ENCODE results near the gene GOT2.
"Not testable (repeated sequence)": the region's sequence is repeated elsewhere in the genome, so short reads cannot be mapped to it uniquely, and the experiment has no call there.

GOT2 gene

DNA sequence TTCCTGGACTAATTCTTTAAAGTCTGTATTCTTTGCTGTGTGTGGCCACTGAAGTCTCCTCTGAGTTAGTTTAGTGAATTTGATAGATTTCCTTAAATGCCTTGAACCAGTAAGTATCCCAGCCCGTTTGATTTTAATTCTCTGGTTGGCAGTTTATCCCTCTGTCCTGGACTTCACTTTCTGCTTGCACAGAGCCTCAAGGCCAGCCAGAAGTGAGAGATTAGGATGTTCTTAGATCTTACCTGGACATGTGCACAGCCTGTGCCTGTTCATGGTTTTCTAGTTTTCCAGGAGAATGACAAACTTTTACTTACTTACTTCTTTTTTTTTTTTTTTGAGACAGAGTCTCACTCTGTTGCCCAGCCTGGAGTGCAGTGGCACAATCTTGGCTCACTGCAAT lies 38.7 kb downstream of the GOT2 start:
- Histone ChIP-seq H3K27ac (replicated peaks) (no peak overlapping the region), H3K27me3 (ENCODE audit: insufficient read depth, poor library complexity, severe bottlenecking) (no peaks in the 10 kb centered on the region), H3K4me3 (replicated peaks; ENCODE audit: insufficient read depth, low read length) (no peak overlapping the region)
- no peak for TF ChIP-seq POLR2AphosphoS5 (IDR thresholded peaks at IDR 0.05; ENCODE audit: low read depth)
- TF ChIP-seq, protein P1, sequence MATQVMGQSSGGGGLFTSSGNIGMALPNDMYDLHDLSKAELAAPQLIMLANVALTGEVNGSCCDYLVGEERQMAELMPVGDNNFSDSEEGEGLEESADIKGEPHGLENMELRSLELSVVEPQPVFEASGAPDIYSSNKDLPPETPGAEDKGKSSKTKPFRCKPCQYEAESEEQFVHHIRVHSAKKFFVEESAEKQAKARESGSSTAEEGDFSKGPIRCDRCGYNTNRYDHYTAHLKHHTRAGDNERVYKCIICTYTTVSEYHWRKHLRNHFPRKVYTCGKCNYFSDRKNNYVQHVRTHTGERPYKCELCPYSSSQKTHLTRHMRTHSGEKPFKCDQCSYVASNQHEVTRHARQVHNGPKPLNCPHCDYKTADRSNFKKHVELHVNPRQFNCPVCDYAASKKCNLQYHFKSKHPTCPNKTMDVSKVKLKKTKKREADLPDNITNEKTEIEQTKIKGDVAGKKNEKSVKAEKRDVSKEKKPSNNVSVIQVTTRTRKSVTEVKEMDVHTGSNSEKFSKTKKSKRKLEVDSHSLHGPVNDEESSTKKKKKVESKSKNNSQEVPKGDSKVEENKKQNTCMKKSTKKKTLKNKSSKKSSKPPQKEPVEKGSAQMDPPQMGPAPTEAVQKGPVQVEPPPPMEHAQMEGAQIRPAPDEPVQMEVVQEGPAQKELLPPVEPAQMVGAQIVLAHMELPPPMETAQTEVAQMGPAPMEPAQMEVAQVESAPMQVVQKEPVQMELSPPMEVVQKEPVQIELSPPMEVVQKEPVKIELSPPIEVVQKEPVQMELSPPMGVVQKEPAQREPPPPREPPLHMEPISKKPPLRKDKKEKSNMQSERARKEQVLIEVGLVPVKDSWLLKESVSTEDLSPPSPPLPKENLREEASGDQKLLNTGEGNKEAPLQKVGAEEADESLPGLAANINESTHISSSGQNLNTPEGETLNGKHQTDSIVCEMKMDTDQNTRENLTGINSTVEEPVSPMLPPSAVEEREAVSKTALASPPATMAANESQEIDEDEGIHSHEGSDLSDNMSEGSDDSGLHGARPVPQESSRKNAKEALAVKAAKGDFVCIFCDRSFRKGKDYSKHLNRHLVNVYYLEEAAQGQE (IDR thresholded peaks at IDR 0.05; ENCODE audit: insufficient replicate concordance, low read depth): no peak
- TF ChIP-seq, protein P2, sequence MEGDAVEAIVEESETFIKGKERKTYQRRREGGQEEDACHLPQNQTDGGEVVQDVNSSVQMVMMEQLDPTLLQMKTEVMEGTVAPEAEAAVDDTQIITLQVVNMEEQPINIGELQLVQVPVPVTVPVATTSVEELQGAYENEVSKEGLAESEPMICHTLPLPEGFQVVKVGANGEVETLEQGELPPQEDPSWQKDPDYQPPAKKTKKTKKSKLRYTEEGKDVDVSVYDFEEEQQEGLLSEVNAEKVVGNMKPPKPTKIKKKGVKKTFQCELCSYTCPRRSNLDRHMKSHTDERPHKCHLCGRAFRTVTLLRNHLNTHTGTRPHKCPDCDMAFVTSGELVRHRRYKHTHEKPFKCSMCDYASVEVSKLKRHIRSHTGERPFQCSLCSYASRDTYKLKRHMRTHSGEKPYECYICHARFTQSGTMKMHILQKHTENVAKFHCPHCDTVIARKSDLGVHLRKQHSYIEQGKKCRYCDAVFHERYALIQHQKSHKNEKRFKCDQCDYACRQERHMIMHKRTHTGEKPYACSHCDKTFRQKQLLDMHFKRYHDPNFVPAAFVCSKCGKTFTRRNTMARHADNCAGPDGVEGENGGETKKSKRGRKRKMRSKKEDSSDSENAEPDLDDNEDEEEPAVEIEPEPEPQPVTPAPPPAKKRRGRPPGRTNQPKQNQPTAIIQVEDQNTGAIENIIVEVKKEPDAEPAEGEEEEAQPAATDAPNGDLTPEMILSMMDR (IDR thresholded peaks at IDR 0.05; ENCODE audit: insufficient read depth, low read length): no peak
- TF ChIP-seq SPI1 (IDR thresholded peaks at IDR 0.05; ENCODE audit: borderline replicate concordance, low read depth): no peak
- DNase-seq (ENCODE audit: low read depth in 1 of 2, low spot score in 1 of 2): no peak

DNA sequence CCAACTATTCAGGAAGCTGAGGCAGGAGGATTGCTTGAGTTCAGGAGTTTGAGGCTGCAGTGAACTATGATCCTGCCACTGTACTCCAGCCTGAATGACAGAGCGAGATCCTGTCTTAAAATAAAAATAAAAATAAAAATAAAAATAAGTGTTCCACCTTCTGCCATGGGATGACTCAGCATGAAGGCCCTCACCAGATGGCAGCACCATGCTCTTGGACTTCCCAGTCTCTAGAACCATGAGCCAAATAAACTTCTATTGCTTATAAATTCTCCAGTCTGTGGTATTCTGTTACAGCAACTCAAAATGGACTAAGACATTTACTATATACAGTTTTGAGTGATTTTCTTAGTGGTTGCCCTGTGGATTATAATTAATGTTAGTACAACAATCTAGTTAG lies 41.7 kb downstream of the GOT2 start:
- Histone ChIP-seq H3K27me3 (ENCODE audit: insufficient read depth, poor library complexity, severe bottlenecking) (no peaks in the 10 kb centered on the region), H3K4me3 (replicated peaks; ENCODE audit: insufficient read depth, low read length) (no peak overlapping the region), H3K27ac (replicated peaks) (no peak overlapping the region)
- TF ChIP-seq SPI1 (IDR thresholded peaks at IDR 0.05; ENCODE audit: borderline replicate concordance, low read depth): no peak
- TF ChIP-seq GABPA (IDR thresholded peaks at IDR 0.05; ENCODE audit: low read depth): no peak
- TF ChIP-seq, protein P2 (IDR thresholded peaks at IDR 0.05; ENCODE audit: insufficient read depth, low read length): no peak
- TF ChIP-seq POLR2AphosphoS5 (IDR thresholded peaks at IDR 0.05; ENCODE audit: low read depth): no peak
- TF ChIP-seq, protein P1 (IDR thresholded peaks at IDR 0.05; ENCODE audit: insufficient replicate concordance, low read depth): no peak
- DNase-seq (ENCODE audit: low read depth in 1 of 2, low spot score in 1 of 2): no peak

DNA sequence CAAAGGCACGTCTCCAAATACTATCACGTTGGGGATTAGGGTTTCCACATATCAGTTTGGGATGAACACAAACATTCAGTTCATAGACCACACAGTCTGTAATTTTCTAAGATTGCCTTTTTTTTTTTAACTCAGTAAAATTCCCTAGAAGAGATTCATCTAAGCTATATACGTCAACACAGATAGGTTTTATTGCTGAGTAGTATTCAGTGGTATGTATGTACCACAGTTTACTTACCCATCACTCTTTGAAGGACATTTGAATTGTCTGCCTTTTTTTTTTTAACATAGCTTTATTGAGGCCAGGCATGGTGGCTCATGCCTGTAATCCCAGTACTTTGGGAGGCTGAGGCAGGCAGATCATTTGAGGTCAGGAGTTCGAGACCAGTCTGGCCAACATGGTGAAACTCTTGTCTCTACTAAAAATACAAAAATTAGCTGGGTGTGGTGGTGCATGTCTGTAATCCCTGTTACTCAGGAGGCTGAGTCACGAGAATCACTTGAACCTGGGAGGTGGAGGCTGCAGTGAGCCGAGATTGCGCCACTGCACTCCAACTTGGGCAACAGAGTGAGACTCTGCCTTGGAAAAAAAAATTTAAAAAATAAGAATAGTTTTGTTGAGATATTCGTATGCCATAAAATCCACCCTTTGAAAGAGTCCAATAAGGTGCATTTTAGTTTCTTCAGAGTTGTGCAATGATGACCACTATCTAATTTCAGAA lies 47.0 kb downstream of the GOT2 start:
- DNase-seq (ENCODE audit: low read depth in 1 of 2, low spot score in 1 of 2); H3K4me3 ChIP-seq (replicated peaks; ENCODE audit: insufficient read depth, low read length); H3K27me3 ChIP-seq (ENCODE audit: insufficient read depth, poor library complexity, severe bottlenecking); H3K27ac ChIP-seq (replicated peaks): not testable (repeated sequence)

DNA sequence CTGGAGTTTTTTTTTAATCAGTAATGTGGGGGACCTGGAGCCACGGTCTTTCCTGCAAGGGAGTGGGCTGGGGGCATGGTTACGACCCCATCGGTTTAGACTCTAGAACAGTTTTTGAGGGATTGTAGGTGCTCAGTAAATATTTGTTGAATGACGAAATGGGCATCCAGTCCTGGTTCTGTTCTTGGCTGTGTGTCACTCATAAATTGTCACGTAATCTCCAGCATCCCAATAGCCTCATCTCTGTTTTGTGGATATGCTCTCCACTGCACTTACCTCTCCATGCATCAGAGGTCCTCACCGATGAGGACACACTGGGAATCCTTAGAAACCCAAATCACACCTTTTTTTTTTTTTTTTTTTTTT lies 49.0 kb downstream of the GOT2 start:
- H3K27ac ChIP-seq (replicated peaks): no peak overlapping the region
- no peak for DNase-seq (ENCODE audit: low read depth in 1 of 2, low spot score in 1 of 2)
- TF ChIP-seq GABPA (IDR thresholded peaks at IDR 0.05; ENCODE audit: low read depth): no peak
- TF ChIP-seq POLR2AphosphoS5 (IDR thresholded peaks at IDR 0.05; ENCODE audit: low read depth): no peak
- TF ChIP-seq, protein P2 (IDR thresholded peaks at IDR 0.05; ENCODE audit: insufficient read depth, low read length): no peak
- no peak for TF ChIP-seq SPI1 (IDR thresholded peaks at IDR 0.05; ENCODE audit: borderline replicate concordance, low read depth)
- no peak overlapping the region; the same call in 1 of the 2 replicates for H3K4me3 ChIP-seq (replicated peaks; ENCODE audit: insufficient read depth, low read length)
- no peaks in the 10 kb centered on the region for H3K27me3 ChIP-seq (ENCODE audit: insufficient read depth, poor library complexity, severe bottlenecking)
